ENCODE results near the gene PDZD11. TPM values are rescaled to one million over a fixed set of nuclear protein-coding genes. Genes with fewer than 3 reads are reported as not detected.

The PDZD11 gene
- 41.3 and 69.0 TPM in 2 replicates for total RNA-seq

GRCh38 chrX:70289793-70290770 is at the start of gene PDZD11, which contains the start of gene KIF4A:
PDZD11 (minus strand) TSS chrX:70289927; CDS start chrX:70289341, 586 bp downstream.
KIF4A (plus strand) TSS chrX:70290104; CDS start chrX:70290459, 355 bp downstream.

GRCh38 chrX:70281951-70282350 is 7.8 kb downstream of the PDZD11 start, which contains the start of gene RAB41:
RAB41 (plus strand) TSS chrX:70282172; CDS start chrX:70282218, 46 bp downstream.

GRCh38 chrX:70268034-70268433 is 21.7 kb downstream of the PDZD11 start, which contains the start of gene ARR3:
ARR3 (plus strand) TSS chrX:70268334; CDS start chrX:70269386, 1,052 bp downstream.

GRCh38 chrX:70260104-70260503 is 29.6 kb downstream of the PDZD11 start, which contains the start of gene P2RY4:
P2RY4 (minus strand) TSS chrX:70260204; CDS start chrX:70259624, 580 bp downstream.

Other genes starting within 250 kb of the PDZD11 start
- gene AWAT2, start 240.0 kb downstream of the PDZD11 start, total RNA-seq, result not detected in 2 replicates
- not detected in 2 replicates for gene OTUD6A, start 227.5 kb downstream of the PDZD11 start, total RNA-seq
- gene IGBP1, start 156.5 kb downstream of the PDZD11 start, total RNA-seq, result 51.5 and 59.9 TPM in 2 replicates
- not detected in 2 replicates for gene DGAT2L6, start 112.4 kb downstream of the PDZD11 start, total RNA-seq
- gene AWAT1, start 55.3 kb downstream of the PDZD11 start, total RNA-seq, result not detected in 2 replicates
- not detected in 2 replicates for gene P2RY4, start 29.7 kb downstream of the PDZD11 start, total RNA-seq
- gene ARR3, start 21.6 kb downstream of the PDZD11 start, total RNA-seq, result not detected in 2 replicates
- not detected in 2 replicates for gene RAB41, start 7.8 kb downstream of the PDZD11 start, total RNA-seq
- 3.2 and 5.0 TPM in 2 replicates for gene KIF4A, start 177 bp upstream of the PDZD11 start, total RNA-seq
- 1.5 TPM in 1 of 2 replicates, not detected in the other for gene GDPD2, start 133.4 kb upstream of the PDZD11 start, total RNA-seq
- 3.4 and 8.5 TPM in 2 replicates for gene DLG3, start 154.9 kb upstream of the PDZD11 start, total RNA-seq